Right renal pelvis (tissue), 4 donors: ENCODE results near the gene NOLC1. TPM values are rescaled to one million over a fixed set of nuclear protein-coding genes. Genes with fewer than 3 reads are reported as not detected.

Source experiments
- DNase-seq, 4 donors: peaks; one replicate each; pipeline ENCODE4 v3.0.0-alpha.2; 2013; ENCODE audit warnings: low read depth in 4 of 4, low spot score in 3 of 4, missing footprints in 1 of 4
- polyA plus RNA-seq, 4 donors: library from polyadenylated mRNA; unstranded; fragments of 120-200 nt; gene quantifications; one replicate each; pipeline ENCODE4 v1.2.1, GENCODE V29; 2013; ENCODE audit not compliant: insufficient read length in 4 of 4

NOLC1 gene
- polyA plus RNA-seq, 4 donors: 92.7 to 105 (median 97.3) TPM

GRCh38 chr10:102196893-102197292 is 44.7 kb downstream of the NOLC1 start:
- no peak for DNase-seq

GRCh38 chr10:102198027-102198426 is 45.8 kb downstream of the NOLC1 start:
- no peak for DNase-seq

DNA sequence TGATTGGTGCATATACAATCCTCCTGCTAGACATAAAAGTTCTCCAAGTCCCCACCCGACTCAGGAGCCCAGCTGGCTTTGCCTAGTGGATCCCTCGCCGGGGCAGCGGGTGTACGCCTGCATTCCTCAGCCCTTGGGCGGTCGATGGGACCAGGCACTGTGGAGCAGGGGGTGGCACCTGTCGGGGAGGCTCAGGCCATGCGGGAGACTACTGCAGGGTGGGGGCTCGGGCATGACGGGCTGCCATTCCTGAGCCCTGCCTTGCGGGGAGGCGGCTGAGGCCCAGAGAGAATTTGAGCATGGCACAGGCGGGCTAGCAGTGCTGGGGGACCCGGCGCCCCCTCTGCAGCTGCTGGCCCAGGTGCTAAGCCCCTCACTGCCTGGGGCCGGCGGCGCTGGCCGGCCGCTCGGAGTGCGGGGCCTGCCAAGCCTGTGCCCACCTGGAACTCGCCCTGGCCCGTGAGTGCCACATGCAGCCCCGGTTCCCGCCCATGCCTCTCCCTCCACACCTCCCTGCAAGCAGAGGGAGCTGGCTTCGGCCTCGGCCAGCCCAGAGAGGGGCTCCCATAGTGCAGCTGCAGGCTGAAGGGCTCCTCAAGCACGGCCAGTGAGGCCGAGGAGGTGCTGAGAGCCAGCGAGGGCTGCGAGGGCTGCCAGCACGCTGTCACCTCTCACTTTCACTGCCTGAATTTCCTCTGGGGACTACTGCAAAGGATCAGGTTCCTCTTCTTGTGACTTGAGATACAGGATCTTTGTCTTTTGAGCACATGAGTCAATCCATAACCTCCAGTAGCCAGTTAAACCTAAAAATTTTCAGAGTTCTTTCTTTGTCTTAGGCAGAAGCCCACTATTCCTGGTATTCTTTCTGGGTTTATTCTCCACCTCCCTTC is 48.8 kb downstream of the NOLC1 start:
- no peak for DNase-seq

DNA sequence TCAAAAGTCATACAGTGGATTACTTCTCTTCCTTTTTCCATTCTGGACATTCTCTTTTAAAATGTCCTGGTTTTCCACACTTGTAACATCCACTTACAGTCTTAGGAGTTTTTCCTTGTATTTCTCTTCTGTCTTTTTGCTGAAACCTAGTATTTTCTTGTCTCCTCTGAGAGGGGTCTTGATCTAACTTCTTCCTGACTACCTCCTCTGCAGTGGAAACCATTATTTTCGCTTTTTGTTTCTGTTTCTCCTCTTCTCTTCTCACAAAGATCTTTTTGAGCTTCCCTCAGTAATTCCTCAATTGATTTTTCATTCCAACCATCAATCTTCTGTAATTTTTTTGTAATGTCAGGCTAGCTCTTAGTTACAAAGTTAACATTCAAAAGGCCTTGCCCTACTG is 50.2 kb downstream of the NOLC1 start:
- no peak for DNase-seq

DNA sequence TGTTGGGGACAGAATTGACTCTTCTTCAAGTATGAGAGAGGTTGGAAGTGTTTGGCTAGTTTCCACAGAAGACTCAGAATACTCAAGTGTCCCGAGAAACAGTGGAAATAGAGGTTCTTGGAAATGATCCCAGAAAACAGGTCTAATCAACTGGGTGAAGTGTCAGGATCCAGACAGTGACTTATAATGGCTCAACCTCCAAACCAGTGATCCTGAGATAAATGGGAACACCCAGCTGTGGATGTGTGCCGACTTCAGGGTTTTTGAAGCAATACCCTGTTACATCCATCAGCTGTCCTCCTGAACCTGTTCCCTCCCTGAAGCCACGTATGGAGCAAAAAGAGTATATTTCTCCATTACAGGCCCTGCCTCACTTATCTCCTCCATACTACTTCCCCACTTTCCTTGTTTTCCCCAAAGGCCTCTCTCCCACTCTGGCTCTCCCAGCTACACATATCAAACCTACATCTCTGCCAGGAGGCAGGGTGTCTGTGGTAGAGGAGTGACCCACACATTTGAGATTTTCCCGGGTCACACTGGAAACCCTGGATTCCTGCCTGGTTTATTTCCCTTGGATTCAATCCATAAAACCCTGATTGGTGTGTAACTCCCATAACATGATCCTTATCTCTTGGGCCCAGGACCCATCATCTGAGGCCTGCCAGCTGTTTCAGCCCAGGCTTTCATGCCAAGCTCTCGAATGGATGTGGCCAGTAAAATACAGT is 56.3 kb downstream of the NOLC1 start:
- no peak for DNase-seq

DNA sequence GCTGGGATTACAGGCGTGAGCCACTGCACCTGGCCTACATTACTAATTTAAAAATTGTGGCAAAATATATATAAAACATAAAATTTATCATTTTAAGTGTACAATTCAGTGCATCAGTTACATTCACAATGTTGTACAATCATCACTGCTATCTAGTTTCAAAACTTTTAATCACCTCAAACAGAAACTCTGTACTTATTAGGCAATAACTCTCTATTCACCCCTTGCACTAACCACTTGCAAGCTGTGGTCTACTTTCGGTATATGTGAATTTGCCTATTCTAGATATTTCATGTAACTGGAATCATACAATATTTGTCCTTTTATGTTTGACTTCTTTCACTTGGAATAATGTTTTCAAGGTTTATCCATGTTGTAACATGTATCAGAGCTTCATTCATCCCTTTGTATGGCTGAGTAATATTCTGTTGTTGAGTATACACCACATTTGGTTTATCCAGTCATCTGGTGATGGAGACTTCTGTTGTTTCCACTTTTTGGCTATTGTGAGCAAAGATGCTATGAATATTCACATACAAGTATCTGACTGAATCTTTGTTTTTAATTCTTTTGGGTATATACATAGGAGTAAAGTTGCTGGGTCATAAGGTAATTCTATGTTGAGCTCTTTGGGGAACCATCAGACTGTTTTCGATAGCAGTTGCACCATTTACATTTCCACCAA is 59.6 kb downstream of the NOLC1 start:
- DNase-seq: no peak

Other genes starting within 250 kb of the NOLC1 start
- 10 to 100 TPM; 18.9 to 23.9 (median 21.6) TPM for gene ARMH3, start 96.2 kb upstream of the NOLC1 start, polyA plus RNA-seq
- gene HPS6, start 87.0 kb upstream of the NOLC1 start, polyA plus RNA-seq: 10 to 100 TPM; 11.1 to 15.6 (median 12.9) TPM
- 100 to 1,000 TPM; 114 to 117 (median 115) TPM for gene LDB1, start 32.0 kb upstream of the NOLC1 start, polyA plus RNA-seq
- gene PPRC1, start 19.3 kb upstream of the NOLC1 start, polyA plus RNA-seq: 10 to 100 TPM; 27.9 to 36.5 (median 31.7) TPM
- 1 to 10 TPM; 2.1 to 3.4 (median 2.5) TPM for gene ELOVL3, start 73.9 kb downstream of the NOLC1 start, polyA plus RNA-seq
- gene PITX3, start 89.1 kb downstream of the NOLC1 start, polyA plus RNA-seq: 1 to 10 TPM in 2 of 4 donors, under 1 TPM in 2; 0.43 to 1.5 (median 0.94) TPM
- gene GBF1, start 93.1 kb downstream of the NOLC1 start, polyA plus RNA-seq: 10 to 100 TPM; 43.1 to 53.1 (median 46.1) TPM
- gene NFKB2, start 243.3 kb downstream of the NOLC1 start, polyA plus RNA-seq: 10 to 100 TPM; 17.6 to 24.7 (median 18.7) TPM